ENCODE measurements around the gene XPOT.

Gene XPOT

DNA sequence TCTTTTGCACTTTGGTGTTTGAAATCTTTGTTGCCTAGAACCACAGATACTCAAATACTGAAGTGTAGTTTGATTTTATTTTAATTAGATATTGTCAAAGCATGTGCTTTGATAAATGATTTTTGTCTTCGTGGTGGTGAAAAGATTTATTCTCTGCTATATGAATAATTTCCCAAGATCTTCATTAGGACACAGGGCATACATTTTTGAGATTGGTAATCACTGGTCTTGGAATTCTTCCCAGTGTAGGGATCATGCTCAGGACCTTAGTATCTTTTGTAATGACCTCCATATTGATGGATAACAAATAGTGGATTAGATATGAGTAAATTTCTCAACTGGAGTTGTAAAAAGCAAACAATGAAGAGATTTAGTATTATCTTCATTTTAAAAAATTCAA lies 76.0 kb downstream of the XPOT start:
- H3K27ac ChIP-seq (ENCODE audit: low read depth in 2 of 2, low read length in 2 of 2), result no peak overlapping the region
- H3K9me3 ChIP-seq (ENCODE audit: control insufficient read depth in 2 of 2, low read length in 2 of 2), result peaks cover 0 to 2% of the 10 kb centered on the region in 2 donors
- no peaks in the 10 kb centered on the region for H3K27me3 ChIP-seq (ENCODE audit: control insufficient read depth in 2 of 2, insufficient read depth in 2 of 2, low read length in 2 of 2)
- peaks cover 29 to 32% of the 10 kb centered on the region in 2 donors for H3K36me3 ChIP-seq (ENCODE audit: control insufficient read depth in 2 of 2, insufficient read depth in 2 of 2, low read length in 2 of 2)
- no peaks in the 10 kb centered on the region for H3K4me1 ChIP-seq (ENCODE audit: control insufficient read depth in 2 of 2, insufficient read depth in 2 of 2, low read length in 2 of 2)
- no peak overlapping the region for H3K4me3 ChIP-seq (ENCODE audit: low read length in 2 of 2)
- no peak overlapping the region for H3K9ac ChIP-seq (ENCODE audit: low read depth in 1 of 2, low read length in 2 of 2)

DNA sequence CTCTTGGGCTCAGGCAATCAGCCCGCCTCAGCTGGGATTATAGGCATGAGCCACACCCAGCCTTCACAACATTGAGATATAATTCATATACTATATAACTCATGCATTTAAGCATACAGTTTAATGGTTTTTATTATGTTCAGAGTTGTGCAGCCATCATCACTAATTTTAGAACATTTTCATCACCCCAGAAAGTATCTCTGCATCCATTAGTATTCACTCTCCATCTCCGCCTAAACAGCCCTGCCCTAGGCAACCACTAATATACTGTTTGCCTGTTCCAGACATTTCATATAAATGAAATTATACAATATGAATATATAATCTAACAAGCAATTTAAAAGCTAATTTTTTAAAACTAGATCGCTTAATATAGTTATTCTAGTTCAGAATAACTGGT lies 82.5 kb downstream of the XPOT start:
- Histone ChIP-seq H3K4me3 (ENCODE audit: low read length in 2 of 2) (no peak overlapping the region), H3K36me3 (ENCODE audit: control insufficient read depth in 2 of 2, insufficient read depth in 2 of 2, low read length in 2 of 2) (peaks cover 35 to 43% of the 10 kb centered on the region in 2 donors), H3K4me1 (ENCODE audit: control insufficient read depth in 2 of 2, insufficient read depth in 2 of 2, low read length in 2 of 2) (no peaks in the 10 kb centered on the region), H3K27me3 (ENCODE audit: control insufficient read depth in 2 of 2, insufficient read depth in 2 of 2, low read length in 2 of 2) (no peaks in the 10 kb centered on the region), H3K27ac (ENCODE audit: low read depth in 2 of 2, low read length in 2 of 2) (no peak overlapping the region), H3K9ac (ENCODE audit: low read depth in 1 of 2, low read length in 2 of 2) (no peak overlapping the region), H3K9me3 (ENCODE audit: control insufficient read depth in 2 of 2, low read length in 2 of 2) (no peaks in the 10 kb centered on the region)

DNA sequence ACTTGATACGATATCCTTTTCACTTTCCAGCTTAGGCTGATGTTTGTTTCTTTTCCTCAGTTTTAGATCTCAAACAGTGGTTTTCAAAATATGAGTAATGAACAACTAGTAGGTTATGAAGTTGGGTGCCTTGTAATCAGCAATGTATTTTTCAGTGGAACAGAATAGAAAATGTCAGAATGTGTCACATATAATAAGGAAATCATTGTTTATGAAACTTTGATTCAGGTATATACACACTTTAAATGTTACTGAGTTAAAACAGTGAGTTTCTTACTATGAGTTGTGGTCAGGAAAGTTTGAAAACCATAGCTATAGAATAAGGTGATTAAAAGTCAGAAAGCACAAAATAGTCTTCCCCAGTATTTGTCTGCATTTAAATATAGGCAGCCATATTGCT lies 87.5 kb downstream of the XPOT start:
- H3K9me3 ChIP-seq (ENCODE audit: control insufficient read depth in 2 of 2, low read length in 2 of 2), result no peaks in the 10 kb centered on the region
- H3K27me3 ChIP-seq (ENCODE audit: control insufficient read depth in 2 of 2, insufficient read depth in 2 of 2, low read length in 2 of 2), result no peaks in the 10 kb centered on the region
- H3K4me1 ChIP-seq (ENCODE audit: control insufficient read depth in 2 of 2, insufficient read depth in 2 of 2, low read length in 2 of 2), result no peaks in the 10 kb centered on the region
- no peak overlapping the region for H3K27ac ChIP-seq (ENCODE audit: low read depth in 2 of 2, low read length in 2 of 2)
- H3K4me3 ChIP-seq (ENCODE audit: low read length in 2 of 2), result no peak overlapping the region
- H3K9ac ChIP-seq (ENCODE audit: low read depth in 1 of 2, low read length in 2 of 2), result no peak overlapping the region
- peaks cover 24 to 46% of the 10 kb centered on the region in 2 donors for H3K36me3 ChIP-seq (ENCODE audit: control insufficient read depth in 2 of 2, insufficient read depth in 2 of 2, low read length in 2 of 2)

DNA sequence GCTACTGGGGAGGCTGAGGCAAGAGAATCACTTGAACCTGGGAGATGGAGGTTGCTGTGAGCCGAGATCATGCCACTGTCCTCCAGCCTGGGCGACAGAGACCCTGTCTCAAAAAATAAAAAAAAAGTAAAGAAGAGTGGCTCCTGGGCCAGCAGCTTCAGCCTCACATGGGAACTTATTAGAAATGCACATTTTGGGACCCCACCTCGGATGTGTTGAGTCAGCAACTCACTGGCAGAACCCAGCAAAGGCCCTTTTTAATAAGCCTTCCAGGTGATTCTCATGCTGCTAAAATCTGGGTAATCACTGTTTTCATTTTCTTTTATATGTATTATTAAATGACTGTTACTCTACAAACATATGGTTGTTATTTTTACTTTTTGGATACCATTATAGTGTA lies 89.3 kb downstream of the XPOT start:
- no peak overlapping the region for H3K4me3 ChIP-seq (ENCODE audit: low read length in 2 of 2)
- peaks cover 37 to 47% of the 10 kb centered on the region in 2 donors for H3K36me3 ChIP-seq (ENCODE audit: control insufficient read depth in 2 of 2, insufficient read depth in 2 of 2, low read length in 2 of 2)
- H3K27ac ChIP-seq (ENCODE audit: low read depth in 2 of 2, low read length in 2 of 2), result no peak overlapping the region

DNA sequence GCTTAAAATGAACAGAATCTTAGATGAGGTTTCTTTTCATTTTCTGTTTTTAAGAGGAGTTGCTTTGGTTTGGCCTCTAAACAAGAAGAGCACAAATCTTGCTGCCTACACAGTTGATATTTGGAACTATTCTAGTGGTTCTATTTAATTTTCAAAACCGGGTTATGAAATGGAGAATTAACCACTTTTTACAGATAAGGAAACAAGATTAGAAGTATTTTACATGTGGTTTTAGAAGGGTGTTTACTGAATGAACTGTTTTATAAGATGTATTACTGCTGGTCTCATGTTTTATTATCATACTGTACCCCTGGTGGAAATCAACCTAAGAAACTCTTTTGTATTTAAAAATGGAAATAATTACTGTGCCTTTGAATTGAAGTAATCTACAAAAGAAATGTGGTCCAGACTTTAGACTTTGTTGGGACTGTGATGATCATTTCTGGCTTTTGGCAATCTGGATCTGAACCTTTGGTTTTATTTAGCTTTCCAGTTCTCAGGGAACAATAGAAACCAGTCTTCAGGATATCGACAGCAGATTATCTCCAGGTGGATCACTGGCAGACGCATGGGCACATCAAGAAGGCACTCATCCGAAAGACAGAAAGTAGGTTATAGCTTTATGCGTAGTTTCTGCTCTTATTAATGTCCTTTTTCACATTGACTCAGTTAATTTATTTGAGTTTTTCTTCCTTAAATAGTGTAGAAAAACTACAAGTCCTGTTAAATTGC lies 91.0 kb downstream of the XPOT start:
- no peaks in the 10 kb centered on the region for H3K9me3 ChIP-seq (ENCODE audit: control insufficient read depth in 2 of 2, low read length in 2 of 2)
- no peak overlapping the region for H3K27ac ChIP-seq (ENCODE audit: low read depth in 2 of 2, low read length in 2 of 2)
- H3K27me3 ChIP-seq (ENCODE audit: control insufficient read depth in 2 of 2, insufficient read depth in 2 of 2, low read length in 2 of 2), result no peaks in the 10 kb centered on the region
- peaks cover 32 to 43% of the 10 kb centered on the region in 2 donors for H3K36me3 ChIP-seq (ENCODE audit: control insufficient read depth in 2 of 2, insufficient read depth in 2 of 2, low read length in 2 of 2)
- H3K9ac ChIP-seq (ENCODE audit: low read depth in 1 of 2, low read length in 2 of 2), result no peak overlapping the region
- H3K4me3 ChIP-seq (ENCODE audit: low read length in 2 of 2), result no peak overlapping the region
- no peaks in the 10 kb centered on the region for H3K4me1 ChIP-seq (ENCODE audit: control insufficient read depth in 2 of 2, insufficient read depth in 2 of 2, low read length in 2 of 2)

More for the DNA sequence above, 89.3 kb downstream of the XPOT start:
- Histone ChIP-seq H3K9ac (ENCODE audit: low read depth in 1 of 2, low read length in 2 of 2) (no peak overlapping the region), H3K27me3 (ENCODE audit: control insufficient read depth in 2 of 2, insufficient read depth in 2 of 2, low read length in 2 of 2) (no peaks in the 10 kb centered on the region), H3K9me3 (ENCODE audit: control insufficient read depth in 2 of 2, low read length in 2 of 2) (no peaks in the 10 kb centered on the region), H3K4me1 (ENCODE audit: control insufficient read depth in 2 of 2, insufficient read depth in 2 of 2, low read length in 2 of 2) (no peaks in the 10 kb centered on the region)

DNA sequence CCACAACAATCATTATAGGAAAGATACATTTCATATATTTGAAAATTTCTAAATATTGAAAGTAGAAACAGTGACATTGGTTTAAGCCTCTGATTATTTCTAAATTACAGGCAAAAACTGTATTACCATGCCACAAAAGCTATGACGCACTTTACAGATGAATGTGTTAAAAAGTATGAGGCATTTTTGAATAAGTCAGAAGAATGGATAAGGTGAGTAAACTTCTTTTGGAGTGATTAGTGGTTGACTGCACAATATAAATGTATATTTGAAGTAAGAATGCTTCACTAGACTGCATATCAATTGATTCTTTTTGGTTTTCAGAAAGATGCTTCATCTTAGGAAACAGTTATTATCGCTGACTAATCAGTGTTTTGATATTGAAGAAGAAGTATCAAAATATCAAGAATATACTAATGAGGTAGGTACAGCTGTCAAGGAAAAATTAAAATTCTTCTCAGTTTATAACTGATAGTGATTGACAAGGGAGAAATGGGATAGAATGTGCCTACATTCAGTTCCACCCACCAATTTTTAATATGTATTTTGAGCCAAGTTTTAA lies 92.7 kb downstream of the XPOT start:
- Histone ChIP-seq H3K27me3 (ENCODE audit: control insufficient read depth in 2 of 2, insufficient read depth in 2 of 2, low read length in 2 of 2) (no peaks in the 10 kb centered on the region), H3K9ac (ENCODE audit: low read depth in 1 of 2, low read length in 2 of 2) (no peak overlapping the region), H3K27ac (ENCODE audit: low read depth in 2 of 2, low read length in 2 of 2) (no peak overlapping the region), H3K9me3 (ENCODE audit: control insufficient read depth in 2 of 2, low read length in 2 of 2) (no peaks in the 10 kb centered on the region), H3K36me3 (ENCODE audit: control insufficient read depth in 2 of 2, insufficient read depth in 2 of 2, low read length in 2 of 2) (peaks cover 36 to 39% of the 10 kb centered on the region in 2 donors), H3K4me1 (ENCODE audit: control insufficient read depth in 2 of 2, insufficient read depth in 2 of 2, low read length in 2 of 2) (no peaks in the 10 kb centered on the region), H3K4me3 (ENCODE audit: low read length in 2 of 2) (no peak overlapping the region)

DNA sequence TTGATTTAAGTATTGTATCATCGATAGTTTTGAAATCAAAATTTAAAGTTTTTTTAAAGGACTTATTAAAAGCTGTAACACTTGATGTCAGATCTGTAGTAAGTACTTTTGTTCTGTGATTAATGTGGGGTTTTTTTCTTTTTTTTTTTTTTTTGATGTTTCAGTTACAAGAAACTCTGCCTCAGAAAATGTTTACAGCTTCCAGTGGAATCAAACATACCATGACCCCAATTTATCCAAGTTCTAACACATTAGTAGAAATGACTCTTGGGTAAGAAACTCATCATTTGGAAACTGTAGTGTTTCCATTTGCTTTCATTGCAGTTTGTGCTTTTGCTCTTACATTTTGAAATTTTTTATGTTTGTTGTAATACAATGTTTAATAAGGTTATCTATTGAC lies 93.3 kb downstream of the XPOT start:
- Histone ChIP-seq H3K9me3 (ENCODE audit: control insufficient read depth in 2 of 2, low read length in 2 of 2) (no peaks in the 10 kb centered on the region), H3K4me1 (ENCODE audit: control insufficient read depth in 2 of 2, insufficient read depth in 2 of 2, low read length in 2 of 2) (no peaks in the 10 kb centered on the region), H3K27ac (ENCODE audit: low read depth in 2 of 2, low read length in 2 of 2) (no peak overlapping the region), H3K9ac (ENCODE audit: low read depth in 1 of 2, low read length in 2 of 2) (no peak overlapping the region), H3K27me3 (ENCODE audit: control insufficient read depth in 2 of 2, insufficient read depth in 2 of 2, low read length in 2 of 2) (no peaks in the 10 kb centered on the region), H3K4me3 (ENCODE audit: low read length in 2 of 2) (no peak overlapping the region), H3K36me3 (ENCODE audit: control insufficient read depth in 2 of 2, insufficient read depth in 2 of 2, low read length in 2 of 2) (peaks cover 36 to 39% of the 10 kb centered on the region in 2 donors)

DNA sequence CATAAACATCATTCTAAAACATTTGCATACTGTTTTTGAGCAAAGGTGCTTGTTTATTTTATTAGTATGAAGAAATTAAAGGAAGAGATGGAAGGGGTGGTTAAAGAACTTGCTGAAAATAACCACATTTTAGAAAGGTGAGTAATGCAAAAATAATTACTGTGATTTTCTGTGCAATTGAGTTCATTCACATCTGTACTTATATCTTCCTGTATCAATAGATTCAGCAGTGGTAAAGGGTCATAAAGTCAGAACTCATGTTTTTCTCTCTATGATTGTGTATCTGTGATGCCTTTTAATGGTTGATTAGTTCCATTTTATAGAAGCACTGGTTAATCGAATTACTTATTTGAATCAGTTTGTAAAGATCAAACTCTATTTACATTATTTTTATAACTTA lies 93.7 kb downstream of the XPOT start:
- Histone ChIP-seq H3K9me3 (ENCODE audit: control insufficient read depth in 2 of 2, low read length in 2 of 2) (no peaks in the 10 kb centered on the region), H3K9ac (ENCODE audit: low read depth in 1 of 2, low read length in 2 of 2) (no peak overlapping the region), H3K27ac (ENCODE audit: low read depth in 2 of 2, low read length in 2 of 2) (no peak overlapping the region), H3K36me3 (ENCODE audit: control insufficient read depth in 2 of 2, insufficient read depth in 2 of 2, low read length in 2 of 2) (peaks cover 36 to 39% of the 10 kb centered on the region in 2 donors), H3K4me1 (ENCODE audit: control insufficient read depth in 2 of 2, insufficient read depth in 2 of 2, low read length in 2 of 2) (no peaks in the 10 kb centered on the region), H3K27me3 (ENCODE audit: control insufficient read depth in 2 of 2, insufficient read depth in 2 of 2, low read length in 2 of 2) (no peaks in the 10 kb centered on the region), H3K4me3 (ENCODE audit: low read length in 2 of 2) (no peak overlapping the region)

DNA sequence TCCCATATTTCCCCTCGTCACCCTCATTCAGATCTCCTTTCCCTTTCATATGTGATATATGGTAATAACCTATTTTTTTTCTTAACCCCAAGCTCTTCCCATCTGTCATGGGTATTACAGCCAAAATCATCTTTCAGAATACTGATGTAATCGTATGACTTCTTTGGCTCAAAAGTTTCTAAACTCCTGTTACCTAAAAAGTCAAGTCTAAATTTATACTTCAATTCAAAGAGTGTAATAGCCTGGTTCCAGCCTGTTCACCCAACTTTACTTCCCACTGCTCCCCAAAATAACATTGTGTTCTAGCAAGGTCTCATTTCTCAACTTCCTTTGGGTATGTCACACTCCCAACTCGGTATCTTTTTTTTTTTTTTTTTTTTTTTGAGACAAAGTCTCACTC lies 96.2 kb downstream of the XPOT start:
- no peak overlapping the region for H3K9ac ChIP-seq (ENCODE audit: low read depth in 1 of 2, low read length in 2 of 2)
- H3K27me3 ChIP-seq (ENCODE audit: control insufficient read depth in 2 of 2, insufficient read depth in 2 of 2, low read length in 2 of 2), result no peaks in the 10 kb centered on the region
- no peak overlapping the region for H3K4me3 ChIP-seq (ENCODE audit: low read length in 2 of 2)
- H3K36me3 ChIP-seq (ENCODE audit: control insufficient read depth in 2 of 2, insufficient read depth in 2 of 2, low read length in 2 of 2), result peaks cover 32 to 33% of the 10 kb centered on the region in 2 donors
- no peaks in the 10 kb centered on the region for H3K4me1 ChIP-seq (ENCODE audit: control insufficient read depth in 2 of 2, insufficient read depth in 2 of 2, low read length in 2 of 2)
- H3K27ac ChIP-seq (ENCODE audit: low read depth in 2 of 2, low read length in 2 of 2), result no peak overlapping the region
- no peaks in the 10 kb centered on the region for H3K9me3 ChIP-seq (ENCODE audit: control insufficient read depth in 2 of 2, low read length in 2 of 2)

All from mucosa of rectum (tissue), 2 donors.